Uterus (tissue), 2 donors: ENCODE data around the gene PDLIM1.
A peak's percentile ranks its signal among the peaks of the same experiment; 100 is the strongest.

Source experiments
- CTCF ChIP-seq, 4 experiments: fragments of 200-600 bp in 2 of 4; fragments of 450-650 bp in 2 of 4; sonication (generic) in 2 of 4; IDR thresholded peaks; one replicate each; pipeline ENCODE4 v1.5.1; 2016 to 2019; ENCODE audit warnings: antibody characterized with exemption in 4 of 4, mild to moderate bottlenecking in 2 of 4, moderate library complexity in 1 of 4
- POLR2A ChIP-seq, 2 donors: fragments of 450-650 bp; IDR thresholded peaks; one replicate each; pipeline ENCODE4 v1.6.1; 2016; ENCODE audit warnings: antibody characterized with exemption in 2 of 2, mild to moderate bottlenecking in 1 of 2, moderate library complexity in 1 of 2

- TF ChIP-seq CTCF (IDR thresholded peaks at IDR 0.05) (peak in 1 of 4 experiments; percentile 6), POLR2A (IDR thresholded peaks at IDR 0.05) (no peak)
Measured at GRCh38 chr10:95327367-95327766, 36.6 kb upstream of the PDLIM1 start.
